SK-N-MC (cell line): ENCODE results near the gene MDP1.

Source experiments
- EZH2 ChIP-seq: fragments of 200-600 bp; sonication (generic); IDR thresholded peaks from one replicate; pipeline ENCODE4 v1.6.1; 2017; ENCODE audit warnings: antibody characterized with exemption
- FOXP2 ChIP-seq: optimal IDR thresholded peaks from 2 replicates; pipeline ENCODE3; 2011; ENCODE audit warnings: mild to moderate bottlenecking, moderate library complexity; ENCODE audit not compliant: insufficient read depth; ENCODE audit errors: extremely low read length, control extremely low read depth

- TF ChIP-seq EZH2 (no peak), FOXP2 (no peak)
Measured at GRCh38 chr14:24234095-24235005, 18.5 kb upstream of the MDP1 start.
